Smooth muscle cell (in vitro differentiated cells): Measurements from ENCODE around the gene MRPL57. TPM values are rescaled to one million over a fixed set of nuclear protein-coding genes. Genes with fewer than 3 reads are reported as not detected.
"Not testable (repeated sequence)": the region's sequence is repeated elsewhere in the genome, so short reads cannot be mapped to it uniquely, and the experiment has no call there.

ENCODE experiments used
- DNase-seq: peaks from one replicate; lab custom pipeline; 2025; ENCODE audit not compliant: unreplicated experiment; lab: John Stamatoyannopoulos, UW
- H2AFZ ChIP-seq: fragments of 200-600 bp; sonication (generic); 2 replicates; pipeline ENCODE4 v1.6.0; 2016; ENCODE audit warnings: antibody characterized with exemption, low read depth, mild to moderate bottlenecking
- H3F3A ChIP-seq: fragments of 200-600 bp; sonication (generic); 2 replicates; pipeline ENCODE4 v1.6.0; 2017; ENCODE audit warnings: antibody characterized with exemption, low read depth
- H3K27ac ChIP-seq: fragments of 200-600 bp; sonication (generic); 2 replicates; pipeline ENCODE4 v1.5.1; 2016; ENCODE audit warnings: low read depth, mild to moderate bottlenecking
- H3K27me3 ChIP-seq: fragments of 200-600 bp; sonication (generic); 2 replicates; pipeline ENCODE4 v1.6.1; 2016; ENCODE audit warnings: low read depth, mild to moderate bottlenecking
- H3K36me3 ChIP-seq: fragments of 200-600 bp; sonication (generic); 2 replicates; pipeline ENCODE4 v1.5.1; 2016; ENCODE audit warnings: low read depth
- H3K4me1 ChIP-seq: fragments of 200-600 bp; sonication (generic); 2 replicates; pipeline ENCODE4 v1.5.1; 2016; ENCODE audit warnings: low read depth
- H3K4me2 ChIP-seq: fragments of 200-600 bp; sonication (generic); 2 replicates; pipeline ENCODE4 v1.6.0; 2016; ENCODE audit warnings: mild to moderate bottlenecking
- H3K4me3 ChIP-seq: fragments of 200-600 bp; sonication (generic); 2 replicates; pipeline ENCODE4 v1.5.1; 2016; ENCODE audit warnings: mild to moderate bottlenecking
- H3K79me2 ChIP-seq: fragments of 200-600 bp; sonication (generic); 2 replicates; pipeline ENCODE4 v1.6.0; 2016; ENCODE audit warnings: low read depth, mild to moderate bottlenecking
- H3K9ac ChIP-seq: fragments of 200-600 bp; sonication (generic); 2 replicates; pipeline ENCODE4 v1.6.0; 2016; ENCODE audit warnings: low read depth
- H3K9me3 ChIP-seq: fragments of 200-600 bp; sonication (generic); replicated peaks from 2 replicates; pipeline ENCODE4 v1.5.1; 2016; ENCODE audit warnings: low read depth
- H4K20me1 ChIP-seq: fragments of 200-600 bp; sonication (generic); 2 replicates; pipeline ENCODE4 v1.6.0; 2016; ENCODE audit warnings: low read depth
- WGBS: methylation state at CpG from one replicate; pipeline ENCODE4 v1.1.7; 2016; ENCODE audit warnings: low lambda C conversion rate; 5-methylcytosine and 5-hydroxymethylcytosine counted together
- polyA plus RNA-seq: library from polyadenylated mRNA; unstranded; fragments of >200 nt; fragmentation: Nextera tagmentation; extraction: Ambion mirVana; gene quantifications from 2 replicates; pipeline ENCODE4 v1.2.1, GENCODE V29; 2016
- total RNA-seq: library from RNA; depleted of rRNA; stranded (reverse); fragments of >200 nt; gene quantifications from 2 replicates; pipeline ENCODE4 v1.2.3, GENCODE V29; 2014
- TF ChIP-seq, protein P1 (sequence below): fragments of 200-600 bp; sonication (generic); IDR thresholded peaks from 2 replicates; pipeline ENCODE4 v1.5.1; 2017; ENCODE audit warnings: borderline replicate concordance, mild to moderate bottlenecking, antibody characterized with exemption; ENCODE audit not compliant: insufficient read depth, poor library complexity, severe bottlenecking

The MRPL57 gene
- total and polyA plus RNA-seq, 2 experiments from 2014 or later: 18.6 to 31.0 TPM

DNA sequence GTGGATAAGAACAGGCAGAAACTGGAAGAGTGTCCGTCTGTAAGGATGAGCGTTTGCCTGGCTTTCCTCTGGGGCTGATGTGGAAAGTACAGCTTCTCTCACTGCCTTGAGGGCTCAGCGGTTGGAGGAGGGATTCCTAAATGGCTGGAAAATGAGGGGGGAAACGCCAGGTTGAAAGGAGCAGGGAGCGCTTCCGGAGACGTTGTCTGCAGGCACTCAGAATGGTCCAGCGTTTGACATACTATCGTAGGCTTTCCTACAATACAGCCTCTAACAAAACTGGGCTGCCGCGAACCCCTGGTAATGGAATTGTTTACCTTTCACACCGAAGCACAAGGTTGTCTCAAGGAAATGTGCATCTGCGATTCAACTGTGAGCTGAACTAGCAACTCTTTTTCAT lies 39.9 kb downstream of the MRPL57 start:
- no peak overlapping the region for H3K9ac ChIP-seq
- no peaks in the 10 kb centered on the region for H3F3A ChIP-seq
- no peaks in the 10 kb centered on the region for H4K20me1 ChIP-seq
- H2AFZ ChIP-seq: no peak overlapping the region
- no peak for DNase-seq
- H3K4me1 ChIP-seq: no peaks in the 10 kb centered on the region
- H3K4me3 ChIP-seq: no peak overlapping the region
- H3K9me3 ChIP-seq: no peaks in the 10 kb centered on the region
- H3K27ac ChIP-seq: no peak overlapping the region
- WGBS: 78% methylated on average over 13 of the region's 13 CpGs
- no peaks in the 10 kb centered on the region for H3K79me2 ChIP-seq
- H3K4me2 ChIP-seq: no peak overlapping the region
- H3K36me3 ChIP-seq: no peaks in the 10 kb centered on the region
- TF ChIP-seq, protein P1, sequence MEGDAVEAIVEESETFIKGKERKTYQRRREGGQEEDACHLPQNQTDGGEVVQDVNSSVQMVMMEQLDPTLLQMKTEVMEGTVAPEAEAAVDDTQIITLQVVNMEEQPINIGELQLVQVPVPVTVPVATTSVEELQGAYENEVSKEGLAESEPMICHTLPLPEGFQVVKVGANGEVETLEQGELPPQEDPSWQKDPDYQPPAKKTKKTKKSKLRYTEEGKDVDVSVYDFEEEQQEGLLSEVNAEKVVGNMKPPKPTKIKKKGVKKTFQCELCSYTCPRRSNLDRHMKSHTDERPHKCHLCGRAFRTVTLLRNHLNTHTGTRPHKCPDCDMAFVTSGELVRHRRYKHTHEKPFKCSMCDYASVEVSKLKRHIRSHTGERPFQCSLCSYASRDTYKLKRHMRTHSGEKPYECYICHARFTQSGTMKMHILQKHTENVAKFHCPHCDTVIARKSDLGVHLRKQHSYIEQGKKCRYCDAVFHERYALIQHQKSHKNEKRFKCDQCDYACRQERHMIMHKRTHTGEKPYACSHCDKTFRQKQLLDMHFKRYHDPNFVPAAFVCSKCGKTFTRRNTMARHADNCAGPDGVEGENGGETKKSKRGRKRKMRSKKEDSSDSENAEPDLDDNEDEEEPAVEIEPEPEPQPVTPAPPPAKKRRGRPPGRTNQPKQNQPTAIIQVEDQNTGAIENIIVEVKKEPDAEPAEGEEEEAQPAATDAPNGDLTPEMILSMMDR: no peak
- H3K27me3 ChIP-seq: no peaks in the 10 kb centered on the region

DNA sequence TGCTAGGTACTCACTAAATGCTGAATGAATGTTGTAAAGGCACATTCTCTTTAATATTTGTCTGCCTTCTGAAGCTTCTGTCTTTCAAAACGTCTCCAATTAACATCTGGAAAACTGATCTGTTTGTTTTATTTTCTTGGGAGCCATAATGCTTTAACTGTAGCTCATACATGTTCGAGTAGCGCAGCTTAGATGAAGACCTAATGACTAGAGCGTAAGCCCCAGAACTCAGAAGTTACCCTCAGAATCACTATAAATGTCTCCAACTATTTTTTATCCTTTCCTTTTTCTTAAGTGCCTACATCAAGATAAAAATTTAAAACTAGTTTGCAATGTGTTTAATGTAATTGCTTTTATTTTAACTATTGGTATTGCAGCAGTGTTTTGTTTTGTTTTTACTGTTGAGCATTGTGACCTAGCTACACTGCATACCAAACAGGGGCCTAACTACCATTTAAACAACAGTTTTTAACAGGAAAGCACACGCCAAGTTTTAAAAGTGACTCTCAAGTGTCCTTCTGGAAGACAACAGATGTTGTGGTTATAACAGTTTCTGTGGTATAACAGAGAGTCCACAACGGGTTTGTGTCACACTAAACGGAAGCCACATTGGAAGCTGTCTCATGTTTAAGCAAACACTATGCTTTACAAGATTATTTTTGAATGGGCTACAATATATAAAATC lies 42.0 kb downstream of the MRPL57 start:
- Histone ChIP-seq H3K4me2 (no peak overlapping the region), H3K36me3 (no peaks in the 10 kb centered on the region), H3K9ac (no peak overlapping the region), H3K27me3 (no peaks in the 10 kb centered on the region), H3K9me3 (no peaks in the 10 kb centered on the region), H2AFZ (no peak overlapping the region), H3K4me1 (no peaks in the 10 kb centered on the region), H4K20me1 (no peaks in the 10 kb centered on the region), H3K79me2 (no peaks in the 10 kb centered on the region), H3F3A (no peaks in the 10 kb centered on the region), H3K27ac (no peak overlapping the region), H3K4me3 (no peak overlapping the region)
- 81% methylated on average over 7 of the region's 7 CpGs for WGBS
- DNase-seq: no peak
- TF ChIP-seq, protein P1: no peak

DNA sequence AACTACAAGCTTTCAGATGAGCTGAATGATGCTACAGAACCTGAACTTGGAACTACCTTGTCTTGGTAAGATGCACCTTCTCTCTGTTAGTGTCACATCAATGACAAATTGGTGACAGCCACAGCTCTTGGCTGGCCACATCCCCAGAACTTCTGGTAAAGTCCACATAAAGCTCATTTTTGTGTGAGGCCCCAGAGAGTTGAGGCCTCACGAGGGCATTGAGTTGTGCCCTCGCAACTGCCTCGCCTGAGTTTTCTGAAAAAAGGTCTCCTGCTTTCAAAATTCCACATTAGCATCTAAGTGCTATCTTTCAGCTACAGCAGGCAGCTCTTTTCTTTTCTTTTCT lies 42.6 kb downstream of the MRPL57 start:
- DNase-seq: no peak
- no peak overlapping the region for H2AFZ ChIP-seq
- WGBS: 93% methylated on average over 3 of the region's 3 CpGs

DNA sequence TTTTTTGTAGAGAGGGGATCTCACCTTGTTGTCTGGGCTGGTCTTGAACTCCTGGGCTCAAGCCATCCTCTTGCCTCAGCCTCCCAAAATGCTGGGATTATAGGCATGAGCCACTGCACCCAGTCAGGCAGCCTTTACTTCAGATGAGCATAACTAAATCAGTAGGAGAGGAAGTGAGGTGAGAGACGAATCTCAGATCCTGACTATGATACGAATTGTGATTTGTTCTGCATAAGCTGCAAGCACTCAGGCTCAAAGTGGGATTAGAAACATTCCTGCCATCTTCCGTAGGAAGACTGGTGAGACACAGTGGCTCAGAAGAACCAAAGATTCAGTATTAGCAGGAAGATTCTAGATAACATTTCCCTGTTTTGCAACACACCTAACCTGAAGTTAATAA lies 43.3 kb downstream of the MRPL57 start:
- H3K4me2 ChIP-seq, H3K36me3 ChIP-seq, DNase-seq, H3K9ac ChIP-seq, H3K4me1 ChIP-seq, H2AFZ ChIP-seq, H3K79me2 ChIP-seq, H3K9me3 ChIP-seq, H3F3A ChIP-seq, H4K20me1 ChIP-seq, H3K4me3 ChIP-seq, H3K27ac ChIP-seq, H3K27me3 ChIP-seq: not testable (repeated sequence)
- WGBS: 78% methylated on average over 3 of the region's 3 CpGs

More for the DNA sequence above, 42.6 kb downstream of the MRPL57 start:
- no peaks in the 10 kb centered on the region for H3K9me3 ChIP-seq
- no peak overlapping the region for H3K9ac ChIP-seq
- H3K4me2 ChIP-seq: no peak overlapping the region
- H3K79me2 ChIP-seq: no peaks in the 10 kb centered on the region
- H3K27ac ChIP-seq: no peak overlapping the region
- TF ChIP-seq, protein P1: no peak
- H3K36me3 ChIP-seq: no peaks in the 10 kb centered on the region
- H3K4me3 ChIP-seq: no peak overlapping the region
- H3K4me1 ChIP-seq: no peaks in the 10 kb centered on the region
- H3F3A ChIP-seq: no peaks in the 10 kb centered on the region
- H4K20me1 ChIP-seq: no peaks in the 10 kb centered on the region
- no peaks in the 10 kb centered on the region for H3K27me3 ChIP-seq
